ENCODE measurements around the gene TNS1. TPM values are rescaled to one million over a fixed set of nuclear protein-coding genes. Genes with fewer than 3 reads are reported as not detected.

The TNS1 gene
- polyA plus RNA-seq, 1 of the 3 experiments (the other 2 are of a cell fraction) = 12.1 TPM

DNA sequence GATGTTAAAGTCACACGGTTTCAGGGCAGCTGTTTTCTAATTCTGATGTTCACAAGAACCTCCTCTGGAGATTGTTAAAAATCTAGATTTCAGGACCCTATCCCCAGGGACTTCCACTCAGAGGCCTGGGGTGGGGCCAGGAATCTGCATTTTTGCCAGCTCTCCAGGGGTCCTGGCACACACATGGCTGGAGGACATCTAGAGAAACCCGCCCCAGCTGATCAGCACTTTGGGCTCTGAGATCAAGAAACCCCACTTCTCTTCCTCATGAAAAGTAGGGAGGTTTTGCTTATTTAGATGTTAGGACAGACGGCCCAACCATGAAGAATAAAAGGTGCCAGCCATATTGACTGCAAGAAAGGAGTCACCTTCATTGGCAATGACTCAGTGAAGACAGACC is 148.8 kb downstream of the TNS1 start:
- no peaks in the 10 kb centered on the region for H3K9me3 ChIP-seq
- H3K36me3 ChIP-seq (replicated peaks in 1 of 2; ENCODE audit: control insufficient read depth in 1 of 2, insufficient read depth in 2 of 2, low read length in 1 of 2) = peaks cover 16 to 21% of the 10 kb centered on the region in 2 experiments
- no peak overlapping the region for H3K9ac ChIP-seq
- H2AFZ ChIP-seq (ENCODE audit: low read depth) = no peak overlapping the region
- H3K27me3 ChIP-seq (ENCODE audit: insufficient read depth) = no peaks in the 10 kb centered on the region
- DNase-seq = no peak
- H3K9me2 ChIP-seq = no peaks in the 10 kb centered on the region
- H3K4me2 ChIP-seq = no peak overlapping the region
- H4K20me1 ChIP-seq (ENCODE audit: insufficient read depth) = peaks cover 55% of the 10 kb centered on the region
- whole genome bisulfite sequencing (ENCODE audit: low lambda C conversion rate) = 91% methylated on average over 3 of the region's 3 CpGs
- POLR2A ChIA-PET = no interaction called here
- CTCF ChIA-PET = interaction anchor here (1.4 to 2.9 kb wide), 4 partner anchors 33 to 134 kb away, joined by 3 to 12 read pairs (median 4); no protein-coding TSS in a partner anchor
- TF ChIP-seq GATA2 (CRISPR knock-in tag; IDR thresholded peaks at IDR 0.05) = no peak
- TF ChIP-seq, protein P1, sequence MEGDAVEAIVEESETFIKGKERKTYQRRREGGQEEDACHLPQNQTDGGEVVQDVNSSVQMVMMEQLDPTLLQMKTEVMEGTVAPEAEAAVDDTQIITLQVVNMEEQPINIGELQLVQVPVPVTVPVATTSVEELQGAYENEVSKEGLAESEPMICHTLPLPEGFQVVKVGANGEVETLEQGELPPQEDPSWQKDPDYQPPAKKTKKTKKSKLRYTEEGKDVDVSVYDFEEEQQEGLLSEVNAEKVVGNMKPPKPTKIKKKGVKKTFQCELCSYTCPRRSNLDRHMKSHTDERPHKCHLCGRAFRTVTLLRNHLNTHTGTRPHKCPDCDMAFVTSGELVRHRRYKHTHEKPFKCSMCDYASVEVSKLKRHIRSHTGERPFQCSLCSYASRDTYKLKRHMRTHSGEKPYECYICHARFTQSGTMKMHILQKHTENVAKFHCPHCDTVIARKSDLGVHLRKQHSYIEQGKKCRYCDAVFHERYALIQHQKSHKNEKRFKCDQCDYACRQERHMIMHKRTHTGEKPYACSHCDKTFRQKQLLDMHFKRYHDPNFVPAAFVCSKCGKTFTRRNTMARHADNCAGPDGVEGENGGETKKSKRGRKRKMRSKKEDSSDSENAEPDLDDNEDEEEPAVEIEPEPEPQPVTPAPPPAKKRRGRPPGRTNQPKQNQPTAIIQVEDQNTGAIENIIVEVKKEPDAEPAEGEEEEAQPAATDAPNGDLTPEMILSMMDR (IDR thresholded peaks at IDR 0.05) = no peak
- TF ChIP-seq SMC3 (IDR thresholded peaks at IDR 0.05; ENCODE audit: low read depth, low read length) = no peak
- TF ChIP-seq MXI1 (IDR thresholded peaks at IDR 0.05; ENCODE audit: low read depth, low read length) = no peak
- TF ChIP-seq NRF1 (IDR thresholded peaks at IDR 0.05; ENCODE audit: low read depth, low read length) = no peak
- H3K4me1 ChIP-seq (ENCODE audit: control insufficient read depth in 1 of 2, insufficient read depth in 2 of 2, low read depth in 1 of 2, low read length in 1 of 2) = peaks cover 48 to 50% of the 10 kb centered on the region in 2 experiments; a peak in 3 of 4 replicates
- peaks cover 44% of the 10 kb centered on the region for H3K79me2 ChIP-seq (ENCODE audit: insufficient read depth)
- H3K4me3 ChIP-seq (ENCODE audit: low read depth in 2 of 2, low read length in 1 of 2) = no peak overlapping the region
- peaks cover 12% of the 10 kb centered on the region for H3F3A ChIP-seq (replicated peaks; ENCODE audit: insufficient read depth)
- peak overlapping the region in 1 of 2 experiments; percentile 19; a peak in 1 of 4 replicates for H3K27ac ChIP-seq (ENCODE audit: low read depth in 2 of 2, low read length in 1 of 2)

GRCh38 chr2:217853301-217853881 is 149.4 kb downstream of the TNS1 start:
- H3K79me2 ChIP-seq (ENCODE audit: insufficient read depth) = peaks cover 49% of the 10 kb centered on the region

More at GRCh38 chr2:217853301-217853881, 149.4 kb downstream of the TNS1 start:
- Histone ChIP-seq H3K9me3 (no peaks in the 10 kb centered on the region), H3K4me2 (peak overlapping the region; percentile 79; the same call in 1 of the 2 replicates), H3K4me1 (ENCODE audit: control insufficient read depth in 1 of 2, insufficient read depth in 2 of 2, low read depth in 1 of 2, low read length in 1 of 2) (peaks cover 44 to 50% of the 10 kb centered on the region in 2 experiments; a peak in 3 of 4 replicates), H3K9me2 (no peaks in the 10 kb centered on the region), H3F3A (replicated peaks; ENCODE audit: insufficient read depth) (peaks cover 12% of the 10 kb centered on the region), H3K27me3 (ENCODE audit: insufficient read depth) (no peaks in the 10 kb centered on the region), H4K20me1 (ENCODE audit: insufficient read depth) (peaks cover 54% of the 10 kb centered on the region), H3K9ac (no peak overlapping the region), H3K36me3 (replicated peaks in 1 of 2; ENCODE audit: control insufficient read depth in 1 of 2, insufficient read depth in 2 of 2, low read length in 1 of 2) (peaks cover 22 to 25% of the 10 kb centered on the region in 2 experiments), H3K27ac (ENCODE audit: low read depth in 2 of 2, low read length in 1 of 2) (peak overlapping the region in 1 of 2 experiments; percentile 19; a peak in 2 of 4 replicates), H2AFZ (ENCODE audit: low read depth) (no peak overlapping the region), H3K4me3 (ENCODE audit: low read depth in 2 of 2, low read length in 1 of 2) (no peak overlapping the region)
- CTCF ChIA-PET = interaction anchor here (1.4 to 2.9 kb wide), 3 partner anchors 64 to 134 kb away, joined by 3 to 12 read pairs (median 4); no protein-coding TSS in a partner anchor
- TF ChIP-seq RXRA (IDR thresholded peaks at IDR 0.05; ENCODE audit: borderline replicate concordance, low read depth) = no peak
- 0 out of 2 replicates have a peak, but pooled peaks have one; percentile 29 for TF ChIP-seq YY1 (IDR thresholded peaks at IDR 0.05; ENCODE audit: low read depth)
- TF ChIP-seq FOSL2 (IDR thresholded peaks at IDR 0.05; ENCODE audit: borderline replicate concordance, low read depth) = peak; percentile 44; the same call in 1 of the 2 replicates
- no peak for TF ChIP-seq GABPA (IDR thresholded peaks at IDR 0.05; ENCODE audit: low read depth)
- no peak for TF ChIP-seq RAD21 (IDR thresholded peaks at IDR 0.05; ENCODE audit: low read length)
- TF ChIP-seq TCF12 (IDR thresholded peaks at IDR 0.05) = peak; percentile 40; the same call in 1 of the 2 replicates
- TF ChIP-seq JUND (IDR thresholded peaks at IDR 0.05) = peak; percentile 35; the same call in 1 of the 2 replicates
- TF ChIP-seq MAX (IDR thresholded peaks at IDR 0.05; ENCODE audit: low read depth) = peak; percentile 32; the same call in 1 of the 2 replicates
- peak; percentile 37; the same call in 1 of the 2 replicates for TF ChIP-seq NFIC (IDR thresholded peaks at IDR 0.05; ENCODE audit: borderline replicate concordance)
- TF ChIP-seq ZBTB33 (IDR thresholded peaks at IDR 0.05; ENCODE audit: borderline replicate concordance, low read depth) = no peak
- 35% methylated on average over 6 of the region's 6 CpGs for WGBS (ENCODE audit: low lambda C conversion rate)
- no peak for DNase-seq
- POLR2A ChIA-PET = no interaction called here
